Ovary (tissue), 9 donors: ENCODE measurements around the gene RBM6. TPM values are rescaled to one million over a fixed set of nuclear protein-coding genes. Genes with fewer than 3 reads are reported as not detected.

Experiments used
- DNase-seq, 5 donors: peaks; one replicate each; pipeline ENCODE4 v3.0.0-alpha.2; 2019 to 2020
- H3K27ac ChIP-seq, 2 donors: fragments of 200-600 bp; one replicate each; pipeline versions ENCODE4 v1.5.1 to v1.8.0; 2019 to 2022
- H3K27me3 ChIP-seq: fragments of 200-600 bp; one replicate; pipeline ENCODE4 v1.8.0; 2022
- H3K36me3 ChIP-seq: fragments of 200-600 bp; sonication (generic); one replicate; pipeline ENCODE4 v1.5.1; 2019
- H3K4me1 ChIP-seq: one replicate; pipeline ENCODE4 v1.8.1; 2013; ENCODE audit warnings: mild to moderate bottlenecking, moderate library complexity; ENCODE audit not compliant: insufficient read depth
- H3K4me3 ChIP-seq: fragments of 200-600 bp; sonication (generic); one replicate; pipeline ENCODE4 v1.5.1; 2017
- H3K9me3 ChIP-seq, 2 donors: fragments of 200-600 bp in 1 of 2; sonication (generic) in 1 of 2; one replicate each; pipeline versions ENCODE4 v1.5.1 to v1.8.1; 2013 to 2019; ENCODE audit warnings: mild to moderate bottlenecking in 1 of 2, moderate library complexity in 1 of 2
- EP300 ChIP-seq: sonication (generic); formaldehyde crosslinking; IDR thresholded peaks from one replicate; pipeline ENCODE4 v1.6.1; 2017; ENCODE audit warnings: antibody characterized with exemption
- POLR2A ChIP-seq: fragments of 450-650 bp; IDR thresholded peaks from one replicate; pipeline ENCODE4 v1.6.1; 2017; ENCODE audit warnings: antibody characterized with exemption, mild to moderate bottlenecking, moderate library complexity
- WGBS, 3 donors: extraction: QIAGEN DNeasy Blood & Tissue Kit in 1 of 3; methylation state at CpG; one replicate each; pipeline versions ENCODE4 v1.1.5 to v1.1.7; 2013 to 2017; 5-methylcytosine and 5-hydroxymethylcytosine counted together
- intact Hi-C, 4 donors: fragments of 100-400 bp; cut with DNase I; formaldehyde crosslinking; loops; one replicate each; pipeline versions ENCODE4 v1.11.0 to v1.15.1; 2022 to 2023
- polyA plus RNA-seq, 2 donors: library from polyadenylated mRNA; stranded (reverse); fragments of 200-250 nt in 1 of 2; fragments of 350-450 nt in 1 of 2; fragmentation: Illumina TruSeq in 1 of 2; extraction: RNeasy Lipid Tissue Mini Kit (QIAGEN cat#74804) in 1 of 2; gene quantifications; one replicate each; pipeline ENCODE4 v1.2.3, GENCODE V29; 2013 to 2014
- total RNA-seq, 7 donors: library from RNA; depleted of rRNA in 2 of 7; stranded (reverse); fragments of >200 nt in 2 of 7; fragmentation: NEBNext Ultra II Directional in 3 of 7; extraction: Animal tissue kit (Norgen Biotek cat#: 25700) in 3 of 7; gene quantifications; one replicate each; pipeline versions ENCODE4 v1.1.0 to v1.2.4, GENCODE V29; 2016 to 2023
- TF ChIP-seq, protein P1 (sequence below), 3 donors: fragments of 450-650 bp in 2 of 3; fragments of 200-600 bp in 1 of 3; IDR thresholded peaks; one replicate each; pipeline versions ENCODE4 v1.5.1 to v1.8.0; 2016 to 2022; ENCODE audit warnings: antibody characterized with exemption in 3 of 3, mild to moderate bottlenecking in 1 of 3
- donor health status: DM: no; HTN: no; CAD: no; lungs with moderate emphysema.
- donor health status: DM: no; HTN: no; CAD: no.
- donor health status: Bipolar disorder and iron deficiency.
- donor health status: DM: yes; HTN: yes; CAD: no.
- donor health status: DM: no; HTN: no; CAD: no.
- donor health status: DM: yes; HTN: yes; CAD: no.

RBM6 gene
- total and polyA plus RNA-seq, 9 donors = 70.1 to 108 (median 88.0) TPM

DNA sequence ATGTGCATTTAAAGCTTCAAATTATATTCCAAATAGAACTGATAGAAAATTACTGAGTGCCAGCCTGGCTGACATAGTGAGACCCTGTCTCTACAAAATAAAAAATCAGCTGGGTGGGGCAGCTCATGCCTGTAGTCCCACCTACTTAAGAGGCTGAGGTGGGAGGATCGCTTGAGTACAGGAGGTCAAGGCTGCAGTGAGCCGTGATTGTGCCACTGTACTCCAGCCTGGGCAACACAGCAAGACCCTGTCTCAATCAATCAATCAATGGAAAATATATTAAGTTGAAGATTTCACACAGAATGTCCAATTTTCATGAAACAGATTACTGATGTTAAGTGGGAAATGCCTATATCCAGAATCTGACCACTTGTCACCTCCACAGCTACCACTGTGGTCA lies 14.5 kb upstream of the RBM6 start:
- WGBS, 3 donors = 67 to 74% (median 73%) methylated on average over 2 of the region's 2 CpGs
- Histone ChIP-seq H3K27ac (no peak overlapping the region), H3K9me3 (no peaks in the 10 kb centered on the region), H3K36me3 (no peaks in the 10 kb centered on the region), H3K27me3 (no peaks in the 10 kb centered on the region), H3K4me3 (no peak overlapping the region), H3K4me1 (peaks cover 3% of the 10 kb centered on the region)
- intact Hi-C loops = no loop called here
- TF ChIP-seq POLR2A (no peak), EP300 (no peak)
- TF ChIP-seq, protein P1, sequence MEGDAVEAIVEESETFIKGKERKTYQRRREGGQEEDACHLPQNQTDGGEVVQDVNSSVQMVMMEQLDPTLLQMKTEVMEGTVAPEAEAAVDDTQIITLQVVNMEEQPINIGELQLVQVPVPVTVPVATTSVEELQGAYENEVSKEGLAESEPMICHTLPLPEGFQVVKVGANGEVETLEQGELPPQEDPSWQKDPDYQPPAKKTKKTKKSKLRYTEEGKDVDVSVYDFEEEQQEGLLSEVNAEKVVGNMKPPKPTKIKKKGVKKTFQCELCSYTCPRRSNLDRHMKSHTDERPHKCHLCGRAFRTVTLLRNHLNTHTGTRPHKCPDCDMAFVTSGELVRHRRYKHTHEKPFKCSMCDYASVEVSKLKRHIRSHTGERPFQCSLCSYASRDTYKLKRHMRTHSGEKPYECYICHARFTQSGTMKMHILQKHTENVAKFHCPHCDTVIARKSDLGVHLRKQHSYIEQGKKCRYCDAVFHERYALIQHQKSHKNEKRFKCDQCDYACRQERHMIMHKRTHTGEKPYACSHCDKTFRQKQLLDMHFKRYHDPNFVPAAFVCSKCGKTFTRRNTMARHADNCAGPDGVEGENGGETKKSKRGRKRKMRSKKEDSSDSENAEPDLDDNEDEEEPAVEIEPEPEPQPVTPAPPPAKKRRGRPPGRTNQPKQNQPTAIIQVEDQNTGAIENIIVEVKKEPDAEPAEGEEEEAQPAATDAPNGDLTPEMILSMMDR (IDR thresholded peaks at IDR 0.05) = no peak
- peak in 1 of 5 donors; percentile 2 for DNase-seq

- Histone ChIP-seq H3K4me1 (peaks cover 3% of the 10 kb centered on the region), H3K9me3 (no peaks in the 10 kb centered on the region), H3K27me3 (no peaks in the 10 kb centered on the region), H3K4me3 (no peak overlapping the region), H3K36me3 (no peaks in the 10 kb centered on the region), H3K27ac (no peak overlapping the region)
- TF ChIP-seq EP300 = no peak
- TF ChIP-seq POLR2A = no peak
- TF ChIP-seq, protein P1 (IDR thresholded peaks at IDR 0.05) = no peak
- intact Hi-C loops = no loop called here
- WGBS, 3 donors = 87 to 91% (median 88%) methylated on average over 4 of the region's 4 CpGs
- DNase-seq = peak in 1 of 5 donors; percentile 0
Observed at GRCh38 chr3:49926117-49926728, 13.7 kb upstream of the RBM6 start.

GRCh38 chr3:49927798-49928197 lies 12.2 kb upstream of the RBM6 start:
- H3K9me3 ChIP-seq = no peaks in the 10 kb centered on the region
- intact Hi-C loops = no loop called here
- H3K27ac ChIP-seq = no peak overlapping the region
- H3K36me3 ChIP-seq = no peaks in the 10 kb centered on the region
- 89 to 94% (median 93%) methylated on average over 5 of the region's 5 CpGs for WGBS, 3 donors
- no peaks in the 10 kb centered on the region for H3K27me3 ChIP-seq
- peaks cover 3% of the 10 kb centered on the region for H3K4me1 ChIP-seq
- DNase-seq = peak in 1 of 5 donors; percentile 5
- H3K4me3 ChIP-seq = no peak overlapping the region
- TF ChIP-seq, protein P1 (IDR thresholded peaks at IDR 0.05) = no peak
- no peak for TF ChIP-seq EP300
- TF ChIP-seq POLR2A = no peak

GRCh38 chr3:49928481-49929017 lies 11.4 kb upstream of the RBM6 start:
- intact Hi-C loops = no loop called here
- Histone ChIP-seq H3K9me3 (no peaks in the 10 kb centered on the region), H3K4me3 (no peak overlapping the region), H3K36me3 (no peaks in the 10 kb centered on the region), H3K4me1 (peaks cover 3% of the 10 kb centered on the region), H3K27me3 (no peaks in the 10 kb centered on the region), H3K27ac (no peak overlapping the region)
- DNase-seq = peak in 1 of 5 donors; percentile 22
- no peak for TF ChIP-seq EP300
- TF ChIP-seq, protein P1 (IDR thresholded peaks at IDR 0.05) = no peak
- TF ChIP-seq POLR2A = no peak
- 75 to 89% (median 83%) methylated on average over 5 of the region's 5 CpGs for WGBS, 3 donors
